BE2C (cell line): ENCODE measurements around the gene C16orf86.

ENCODE experiments used
- DNase-seq: peaks from one replicate; pipeline ENCODE4 v3.0.0-alpha.2; 2020
- H3K27me3 ChIP-seq: fragments of 250-450 bp; sonication (Bioruptor Pico); 2 replicates; pipeline ENCODE4 v1.5.1; 2020; ENCODE audit warnings: mild to moderate bottlenecking
- H3K36me3 ChIP-seq: fragments of 250-450 bp; sonication (Bioruptor Pico); 2 replicates; pipeline ENCODE4 v1.5.1; 2020; ENCODE audit warnings: mild to moderate bottlenecking
- H3K4me1 ChIP-seq: fragments of 250-450 bp; sonication (Bioruptor Pico); 2 replicates; pipeline ENCODE4 v1.5.1; 2020
- H3K4me3 ChIP-seq: 2 replicates; pipeline ENCODE4 v1.5.1; 2011; ENCODE audit warnings: low read depth, low read length
- H3K9me3 ChIP-seq: fragments of 250-450 bp; sonication (Bioruptor Pico); 2 replicates; pipeline ENCODE4 v1.5.1; 2020
- CTCF ChIP-seq: IDR thresholded peaks from 2 replicates; pipeline ENCODE4 v1.5.1; 2012; ENCODE audit warnings: mild to moderate bottlenecking, low read depth, low read length

C16orf86 gene

GRCh38 chr16:67667817-67668494, 1.3 kb downstream of the C16orf86 start:
- Histone ChIP-seq H3K27me3 (no peaks in the 10 kb centered on the region), H3K4me1 (peaks cover 7% of the 10 kb centered on the region), H3K36me3 (no peaks in the 10 kb centered on the region), H3K4me3 (peak overlapping the region; percentile 69), H3K9me3 (no peaks in the 10 kb centered on the region)
- DNase-seq = peak; percentile 94
- peak; percentile 93 for TF ChIP-seq CTCF

GRCh38 chr16:67668495-67669157, 2.0 kb downstream of the C16orf86 start:
- H3K4me3 ChIP-seq = no peak overlapping the region
- H3K36me3 ChIP-seq = no peaks in the 10 kb centered on the region
- no peaks in the 10 kb centered on the region for H3K27me3 ChIP-seq
- H3K4me1 ChIP-seq = peaks cover 14% of the 10 kb centered on the region
- TF ChIP-seq CTCF = peak; percentile 29
- peak; percentile 14 for DNase-seq
- H3K9me3 ChIP-seq = no peaks in the 10 kb centered on the region

- peaks cover 17% of the 10 kb centered on the region for H3K4me1 ChIP-seq
- H3K27me3 ChIP-seq = no peaks in the 10 kb centered on the region
- no peaks in the 10 kb centered on the region for H3K9me3 ChIP-seq
- H3K4me3 ChIP-seq = no peak overlapping the region
- no peak for DNase-seq
- no peak for TF ChIP-seq CTCF
- no peaks in the 10 kb centered on the region for H3K36me3 ChIP-seq
These were observed 3.0 kb downstream of the C16orf86 start for GRCh38 chr16:67669499-67670101.

GRCh38 chr16:67672306-67672705, 5.7 kb downstream of the C16orf86 start:
- no peaks in the 10 kb centered on the region for H3K27me3 ChIP-seq
- H3K4me3 ChIP-seq = no peak overlapping the region
- TF ChIP-seq CTCF = no peak
- H3K4me1 ChIP-seq = peaks cover 17% of the 10 kb centered on the region
- H3K36me3 ChIP-seq = no peaks in the 10 kb centered on the region
- DNase-seq = no peak
- H3K9me3 ChIP-seq = no peaks in the 10 kb centered on the region

- DNase-seq = peak; percentile 88
- Histone ChIP-seq H3K4me3 (no peak overlapping the region), H3K27me3 (no peaks in the 10 kb centered on the region), H3K4me1 (peaks cover 14% of the 10 kb centered on the region), H3K9me3 (no peaks in the 10 kb centered on the region), H3K36me3 (no peaks in the 10 kb centered on the region)
- TF ChIP-seq CTCF = peak; percentile 94
These were observed 6.4 kb downstream of the C16orf86 start for GRCh38 chr16:67672739-67673662.
